RWPE1 (cell line): ENCODE results near the gene MTA2.

Experiments
- CTCF ChIA-PET: fragments of 350-600 bp; sonication (Branson Sonifier 250); formaldehyde crosslinking; extraction: SDS; loops from one replicate; lab custom pipeline; 2021; lab: Yijun Ruan, JAX
- POLR2A ChIA-PET: fragments of 400-600 bp; formaldehyde crosslinking; extraction: SDS; loops from one replicate; lab custom pipeline; 2020; ENCODE audit warnings: antibody characterized with exemption; ENCODE audit not compliant: low non-redundant PET; lab: Yijun Ruan, JAX
- DNase-seq: peaks from one replicate; pipeline ENCODE4 v3.0.0; 2012; ENCODE audit warnings: low spot score
- H3K27ac ChIP-seq: fragments of 450-650 bp; 2 replicates; pipeline ENCODE4 v1.5.1; 2017
- TF ChIP-seq, protein P1 (sequence below): fragments of 450-650 bp; conservative IDR thresholded peaks from 2 replicates; pipeline ENCODE4 v1.5.1; 2017; ENCODE audit warnings: low read depth, mild to moderate bottlenecking

Gene MTA2

DNA sequence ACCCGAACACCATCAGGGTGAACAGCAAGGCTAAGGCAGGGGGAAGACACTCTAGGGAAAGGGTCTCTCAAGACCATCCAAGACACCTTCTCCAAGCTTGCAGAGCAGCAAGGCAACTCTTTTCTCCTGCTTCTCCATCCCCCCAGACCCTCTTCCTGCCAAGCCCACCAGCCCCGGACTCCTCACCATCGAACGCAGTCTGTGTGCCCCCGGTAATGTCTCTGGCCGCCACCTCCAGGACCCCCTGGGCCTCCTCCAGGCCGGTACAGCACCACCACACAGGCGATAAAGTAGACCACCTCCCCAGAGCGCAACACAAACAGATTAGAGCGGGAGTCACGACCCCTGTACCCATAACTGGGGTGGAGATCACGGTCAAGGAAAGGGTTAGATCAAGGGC lies 7.1 kb upstream of the MTA2 start:
- POLR2A ChIA-PET, result no interaction called here
- TF ChIP-seq, protein P1, sequence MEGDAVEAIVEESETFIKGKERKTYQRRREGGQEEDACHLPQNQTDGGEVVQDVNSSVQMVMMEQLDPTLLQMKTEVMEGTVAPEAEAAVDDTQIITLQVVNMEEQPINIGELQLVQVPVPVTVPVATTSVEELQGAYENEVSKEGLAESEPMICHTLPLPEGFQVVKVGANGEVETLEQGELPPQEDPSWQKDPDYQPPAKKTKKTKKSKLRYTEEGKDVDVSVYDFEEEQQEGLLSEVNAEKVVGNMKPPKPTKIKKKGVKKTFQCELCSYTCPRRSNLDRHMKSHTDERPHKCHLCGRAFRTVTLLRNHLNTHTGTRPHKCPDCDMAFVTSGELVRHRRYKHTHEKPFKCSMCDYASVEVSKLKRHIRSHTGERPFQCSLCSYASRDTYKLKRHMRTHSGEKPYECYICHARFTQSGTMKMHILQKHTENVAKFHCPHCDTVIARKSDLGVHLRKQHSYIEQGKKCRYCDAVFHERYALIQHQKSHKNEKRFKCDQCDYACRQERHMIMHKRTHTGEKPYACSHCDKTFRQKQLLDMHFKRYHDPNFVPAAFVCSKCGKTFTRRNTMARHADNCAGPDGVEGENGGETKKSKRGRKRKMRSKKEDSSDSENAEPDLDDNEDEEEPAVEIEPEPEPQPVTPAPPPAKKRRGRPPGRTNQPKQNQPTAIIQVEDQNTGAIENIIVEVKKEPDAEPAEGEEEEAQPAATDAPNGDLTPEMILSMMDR, result no peak
- H3K27ac ChIP-seq, result peak overlapping the region; percentile 98
- no peak for DNase-seq
- CTCF ChIA-PET, result interaction anchor here (0.6 kb wide), 1 partner anchor 237 kb away, joined by 4 read pairs; no protein-coding TSS in a partner anchor

DNA sequence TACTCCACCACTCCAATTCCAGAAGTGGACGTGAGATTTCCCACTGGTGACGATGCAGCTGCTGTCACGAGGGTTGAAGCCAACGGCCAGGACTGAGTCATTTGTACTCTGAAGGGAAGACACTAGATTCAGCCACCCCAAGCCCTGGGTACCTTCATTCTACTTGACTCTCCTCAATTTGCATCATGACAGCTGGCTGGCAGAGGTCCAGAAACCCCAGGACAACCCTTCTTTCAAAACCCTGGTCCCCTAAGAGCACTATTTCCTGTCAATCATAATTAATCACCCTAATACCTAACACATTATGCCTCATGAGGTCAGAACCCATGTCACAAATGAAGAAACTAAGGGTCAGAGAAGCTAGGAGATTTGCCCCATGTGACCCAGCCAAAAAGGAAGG lies 6.0 kb upstream of the MTA2 start:
- CTCF ChIA-PET, result no interaction called here
- POLR2A ChIA-PET, result no interaction called here
- TF ChIP-seq, protein P1, result no peak
- no peak for DNase-seq
- peak overlapping the region; percentile 98 for H3K27ac ChIP-seq

DNA sequence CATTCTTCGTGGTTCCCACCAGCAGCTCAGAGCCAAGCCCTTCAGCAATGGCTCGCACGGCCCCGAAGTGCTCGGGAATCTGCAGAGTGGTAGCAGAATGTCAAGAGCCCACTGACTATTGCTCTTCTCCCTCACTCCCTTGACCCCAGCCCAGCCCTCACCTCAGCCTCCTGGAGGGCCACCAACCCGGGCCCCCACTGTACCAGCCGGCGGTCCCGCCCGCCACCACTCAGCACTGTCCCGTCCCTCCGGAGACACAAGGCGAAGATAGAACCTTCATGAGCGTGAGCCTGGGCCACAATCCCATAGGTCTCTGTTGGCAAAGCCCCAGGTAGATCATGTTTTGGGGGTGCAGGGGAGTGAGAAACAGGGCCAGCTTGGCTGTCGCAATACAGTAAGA lies 4.2 kb upstream of the MTA2 start:
- no peak for DNase-seq
- CTCF ChIA-PET, result no interaction called here
- TF ChIP-seq, protein P1, result no peak
- POLR2A ChIA-PET, result no interaction called here
- H3K27ac ChIP-seq, result peak overlapping the region; percentile 98

- ChIA-PET POLR2A (no interaction called here), CTCF (interaction anchor here (0.6 kb wide), 1 partner anchor 155 kb away, joined by 3 read pairs; no protein-coding TSS in a partner anchor)
- DNase-seq, result no peak
Observed at GRCh38 chr11:62605467-62605866, 3.8 kb upstream of the MTA2 start.

DNA sequence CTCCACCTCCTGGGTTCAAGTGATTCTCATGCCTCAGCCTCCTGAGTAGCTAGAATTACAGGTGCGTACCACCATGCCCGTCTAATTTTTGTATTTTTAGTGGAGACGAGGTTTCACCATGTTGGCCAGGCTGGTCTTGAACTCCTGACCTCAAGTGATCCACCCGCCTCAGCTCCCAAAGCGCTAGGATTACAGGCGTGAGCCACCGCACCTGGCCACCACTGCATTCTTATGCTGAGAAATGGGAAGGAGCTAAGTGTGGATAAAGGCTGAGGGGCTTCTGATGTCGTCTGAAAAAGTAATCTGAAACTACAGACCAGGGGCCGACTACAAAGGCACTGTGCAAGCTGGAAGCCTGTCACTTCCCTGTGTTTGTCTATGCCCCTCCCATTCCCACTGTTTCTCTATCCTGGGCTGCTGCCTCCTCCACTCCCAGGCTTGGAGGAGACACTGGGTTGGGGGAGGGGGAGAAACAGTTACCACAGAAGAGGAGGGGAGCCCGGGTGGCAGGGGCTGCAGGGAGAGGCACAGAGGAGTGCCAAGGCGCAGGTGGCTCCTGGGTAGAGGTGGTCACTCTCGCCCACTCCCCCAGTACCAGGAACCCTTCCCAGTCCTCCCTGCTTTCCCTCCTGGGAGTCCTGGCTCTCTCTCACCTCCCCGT lies 2.9 kb upstream of the MTA2 start:
- ChIA-PET POLR2A (no interaction called here), CTCF (no interaction called here)
- no peak for DNase-seq
- peak overlapping the region; percentile 98 for H3K27ac ChIP-seq
- TF ChIP-seq, protein P1, result no peak

More at GRCh38 chr11:62605467-62605866, 3.8 kb upstream of the MTA2 start:
- peak overlapping the region; percentile 98 for H3K27ac ChIP-seq
- TF ChIP-seq, protein P1, result no peak

- peak overlapping the region; percentile 98 for H3K27ac ChIP-seq
- POLR2A ChIA-PET, result no interaction called here
- TF ChIP-seq, protein P1, result no peak
- CTCF ChIA-PET, result no interaction called here
- DNase-seq, result no peak
Observed at GRCh38 chr11:62603776-62604299, 2.2 kb upstream of the MTA2 start.
